SK-N-SH treated with all-trans-retinoic acid at 6 μM for 48 hours (cell line): ENCODE data around the gene FRMD8.

Experiments used
- ATAC-seq: fragments of 200-7000 bp; cut with Tn5 transposase; 3 replicates; pipeline ENCODE4 v1.9.1; 2020; ENCODE audit warnings: mild to moderate bottlenecking, moderate library complexity
- ARNTL ChIP-seq: fragments of 450-650 bp; formaldehyde crosslinking; IDR thresholded peaks from 2 replicates; pipeline ENCODE4 v1.5.0; 2020; ENCODE audit warnings: low read depth, mild to moderate bottlenecking, moderate library complexity, borderline replicate concordance
- BACH2 ChIP-seq: fragments of 250-450 bp; sonication (Bioruptor Pico); IDR thresholded peaks from 2 replicates; pipeline ENCODE4 v1.9.0; 2021; ENCODE audit warnings: mild to moderate bottlenecking, borderline replicate concordance
- CSDC2 ChIP-seq: fragments of 250-450 bp; sonication (Bioruptor Pico); IDR thresholded peaks from 2 replicates; pipeline ENCODE4 v1.5.0; 2020; ENCODE audit warnings: mild to moderate bottlenecking, moderate library complexity
- ESRRG ChIP-seq: fragments of 250-450 bp; sonication (Bioruptor Pico); IDR thresholded peaks from 2 replicates; pipeline ENCODE4 v1.6.1; 2021; ENCODE audit warnings: mild to moderate bottlenecking
- GLIS3 ChIP-seq: fragments of 250-450 bp; sonication (Bioruptor Pico); IDR thresholded peaks from 2 replicates; pipeline ENCODE4 v1.5.0; 2020; ENCODE audit warnings: mild to moderate bottlenecking, moderate library complexity
- ISL1 ChIP-seq: fragments of 250-450 bp; sonication (Bioruptor Pico); IDR thresholded peaks from 2 replicates; pipeline ENCODE4 v2.1.2; 2022; ENCODE audit warnings: mild to moderate bottlenecking, moderate library complexity
- OSR1 ChIP-seq: fragments of 250-450 bp; sonication (Bioruptor Pico); IDR thresholded peaks from 2 replicates; pipeline ENCODE4 v1.8.0; 2022; ENCODE audit warnings: moderate library complexity, mild to moderate bottlenecking, inconsistent platforms
- PPARA ChIP-seq: fragments of 250-450 bp; sonication (Bioruptor Pico); IDR thresholded peaks from 2 replicates; pipeline ENCODE4 v1.5.0; 2020; ENCODE audit warnings: mild to moderate bottlenecking, borderline replicate concordance
- RARB ChIP-seq: fragments of 250-450 bp; sonication (Bioruptor Pico); IDR thresholded peaks from 2 replicates; pipeline ENCODE4 v1.8.0; 2021; ENCODE audit warnings: mild to moderate bottlenecking, moderate library complexity
- SNAI2 ChIP-seq: fragments of 250-450 bp; sonication (Bioruptor Pico); IDR thresholded peaks from 2 replicates; pipeline ENCODE4 v1.5.0; 2020; ENCODE audit warnings: mild to moderate bottlenecking, moderate library complexity
- TCF4 ChIP-seq: fragments of 250-450 bp; sonication (Bioruptor Pico); IDR thresholded peaks from 2 replicates; pipeline ENCODE4 v1.8.0; 2021; ENCODE audit warnings: mild to moderate bottlenecking, moderate library complexity, borderline replicate concordance
- TOX ChIP-seq: fragments of 250-450 bp; sonication (Bioruptor Pico); IDR thresholded peaks from 2 replicates; pipeline ENCODE4 v1.8.0; 2021; ENCODE audit warnings: mild to moderate bottlenecking, moderate library complexity, borderline replicate concordance
- ZC3H10 ChIP-seq: fragments of 250-450 bp; sonication (Bioruptor Pico); IDR thresholded peaks from 2 replicates; pipeline ENCODE4 v1.5.1; 2021; ENCODE audit warnings: mild to moderate bottlenecking, moderate library complexity
- ZFP3 ChIP-seq: fragments of 250-450 bp; sonication (Bioruptor Pico); IDR thresholded peaks from 2 replicates; pipeline ENCODE4 v1.5.0; 2020; ENCODE audit warnings: mild to moderate bottlenecking, moderate library complexity
- ZFP30 ChIP-seq: fragments of 450-650 bp; formaldehyde crosslinking; IDR thresholded peaks from 2 replicates; pipeline ENCODE4 v1.5.0; 2022; ENCODE audit warnings: mild to moderate bottlenecking, moderate library complexity
- ZNF565 ChIP-seq: fragments of 450-650 bp; formaldehyde crosslinking; conservative IDR thresholded peaks from 2 replicates; pipeline ENCODE4 v1.5.0; 2020; ENCODE audit warnings: low read depth, mild to moderate bottlenecking, moderate library complexity
- ZNF70 ChIP-seq: fragments of 450-650 bp; formaldehyde crosslinking; IDR thresholded peaks from 2 replicates; pipeline ENCODE4 v1.5.0; 2020; ENCODE audit warnings: mild to moderate bottlenecking, moderate library complexity
- ZNF8 ChIP-seq: fragments of 450-650 bp; formaldehyde crosslinking; IDR thresholded peaks from 2 replicates; pipeline ENCODE4 v1.5.0; 2020; ENCODE audit warnings: mild to moderate bottlenecking, moderate library complexity
- TF ChIP-seq, protein P1 (sequence below): fragments of 250-450 bp; sonication (Bioruptor Pico); IDR thresholded peaks from 2 replicates; pipeline ENCODE4 v1.8.0; 2020; ENCODE audit warnings: mild to moderate bottlenecking, moderate library complexity, borderline replicate concordance
- TF ChIP-seq, protein P2 (sequence below): fragments of 250-450 bp; sonication (Bioruptor Pico); IDR thresholded peaks from 2 replicates; pipeline ENCODE4 v1.5.1; 2020; ENCODE audit warnings: low read depth, mild to moderate bottlenecking, moderate library complexity
- TF ChIP-seq, protein P3 (sequence below): fragments of 250-450 bp; sonication (Bioruptor Pico); IDR thresholded peaks from 2 replicates; pipeline ENCODE4 v1.5.1; 2021; ENCODE audit warnings: mild to moderate bottlenecking, moderate library complexity
- TF ChIP-seq, protein P4 (sequence below): fragments of 250-450 bp; sonication (Bioruptor Pico); IDR thresholded peaks from 2 replicates; pipeline ENCODE4 v1.5.0; 2020; ENCODE audit warnings: mild to moderate bottlenecking, moderate library complexity
- TF ChIP-seq, protein P5 (sequence below): fragments of 250-450 bp; sonication (Bioruptor Pico); IDR thresholded peaks from 2 replicates; pipeline ENCODE4 v1.8.0; 2021; ENCODE audit warnings: low read depth, mild to moderate bottlenecking, moderate library complexity, borderline replicate concordance

The FRMD8 gene

DNA sequence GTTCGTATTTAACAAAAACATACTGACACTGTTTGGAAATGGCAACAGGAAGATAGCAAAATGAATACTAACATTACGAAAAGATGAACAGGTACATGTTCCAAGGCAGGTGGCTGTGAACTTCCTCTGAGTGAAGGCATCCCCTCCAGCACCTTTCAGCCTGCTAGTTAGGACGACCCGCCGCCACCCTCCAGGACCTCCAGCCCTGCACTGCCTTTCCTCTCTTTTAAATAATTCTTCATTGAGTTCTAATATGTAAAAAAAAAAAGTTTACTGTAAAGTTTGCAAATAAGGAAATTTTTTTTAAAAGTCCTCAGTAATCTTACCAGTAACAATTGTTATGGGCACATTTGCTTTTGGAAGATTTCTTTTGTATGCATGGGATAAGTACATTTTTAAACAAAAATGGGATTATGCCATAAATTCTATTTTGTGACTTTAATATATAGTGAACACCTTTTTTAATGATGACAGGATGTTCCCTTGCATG is 42.2 kb downstream of the FRMD8 start:
- ATAC-seq, result peak; percentile 3; the same call in 2 of the 3 replicates
- TF ChIP-seq, protein P1, sequence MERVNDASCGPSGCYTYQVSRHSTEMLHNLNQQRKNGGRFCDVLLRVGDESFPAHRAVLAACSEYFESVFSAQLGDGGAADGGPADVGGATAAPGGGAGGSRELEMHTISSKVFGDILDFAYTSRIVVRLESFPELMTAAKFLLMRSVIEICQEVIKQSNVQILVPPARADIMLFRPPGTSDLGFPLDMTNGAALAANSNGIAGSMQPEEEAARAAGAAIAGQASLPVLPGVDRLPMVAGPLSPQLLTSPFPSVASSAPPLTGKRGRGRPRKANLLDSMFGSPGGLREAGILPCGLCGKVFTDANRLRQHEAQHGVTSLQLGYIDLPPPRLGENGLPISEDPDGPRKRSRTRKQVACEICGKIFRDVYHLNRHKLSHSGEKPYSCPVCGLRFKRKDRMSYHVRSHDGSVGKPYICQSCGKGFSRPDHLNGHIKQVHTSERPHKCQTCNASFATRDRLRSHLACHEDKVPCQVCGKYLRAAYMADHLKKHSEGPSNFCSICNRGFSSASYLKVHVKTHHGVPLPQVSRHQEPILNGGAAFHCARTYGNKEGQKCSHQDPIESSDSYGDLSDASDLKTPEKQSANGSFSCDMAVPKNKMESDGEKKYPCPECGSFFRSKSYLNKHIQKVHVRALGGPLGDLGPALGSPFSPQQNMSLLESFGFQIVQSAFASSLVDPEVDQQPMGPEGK, result peak; percentile 58; the same call in 1 of the 2 replicates
- TF ChIP-seq ZFP30 (CRISPR knock-in tag) (no peak; the same call in 1 of the 2 replicates), RARB (CRISPR knock-in tag) (peak; percentile 5; the same call in 1 of the 2 replicates)

DNA sequence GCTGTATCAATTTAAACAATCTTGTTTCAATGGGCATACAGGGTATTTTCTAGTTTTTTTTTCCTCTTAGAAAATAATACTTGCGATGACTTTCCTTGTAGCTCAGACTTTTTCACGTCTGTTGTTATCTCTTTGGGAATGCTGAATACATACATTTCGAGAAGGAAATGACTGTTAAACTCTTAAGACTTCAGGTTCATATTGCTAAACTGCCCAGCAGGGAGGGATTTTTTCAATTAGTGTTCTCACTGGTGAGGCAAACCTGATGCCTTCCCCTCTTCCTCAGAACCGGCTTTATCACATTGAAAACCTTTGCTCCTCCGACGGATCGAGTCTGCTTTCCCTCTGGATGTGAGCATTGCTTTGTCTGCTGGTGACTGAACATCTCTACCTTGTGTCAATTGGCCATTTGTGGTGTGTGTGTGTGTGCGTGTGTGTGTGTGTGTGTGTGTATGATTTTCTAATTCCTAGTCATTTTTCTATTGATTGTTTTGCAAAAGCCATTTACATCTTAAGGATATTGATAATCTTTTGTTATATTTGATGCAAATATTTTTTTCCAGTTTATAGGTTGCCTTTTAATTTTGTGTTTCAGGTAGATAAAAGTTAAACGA is 42.7 kb downstream of the FRMD8 start:
- TF ChIP-seq PPARA, result no peak
- TF ChIP-seq, protein P2, sequence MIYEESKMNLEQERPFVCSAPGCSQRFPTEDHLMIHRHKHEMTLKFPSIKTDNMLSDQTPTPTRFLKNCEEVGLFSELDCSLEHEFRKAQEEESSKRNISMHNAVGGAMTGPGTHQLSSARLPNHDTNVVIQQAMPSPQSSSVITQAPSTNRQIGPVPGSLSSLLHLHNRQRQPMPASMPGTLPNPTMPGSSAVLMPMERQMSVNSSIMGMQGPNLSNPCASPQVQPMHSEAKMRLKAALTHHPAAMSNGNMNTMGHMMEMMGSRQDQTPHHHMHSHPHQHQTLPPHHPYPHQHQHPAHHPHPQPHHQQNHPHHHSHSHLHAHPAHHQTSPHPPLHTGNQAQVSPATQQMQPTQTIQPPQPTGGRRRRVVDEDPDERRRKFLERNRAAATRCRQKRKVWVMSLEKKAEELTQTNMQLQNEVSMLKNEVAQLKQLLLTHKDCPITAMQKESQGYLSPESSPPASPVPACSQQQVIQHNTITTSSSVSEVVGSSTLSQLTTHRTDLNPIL (CRISPR knock-in tag), result peak; percentile 59; the same call in 1 of the 2 replicates
- TF ChIP-seq, protein P3, sequence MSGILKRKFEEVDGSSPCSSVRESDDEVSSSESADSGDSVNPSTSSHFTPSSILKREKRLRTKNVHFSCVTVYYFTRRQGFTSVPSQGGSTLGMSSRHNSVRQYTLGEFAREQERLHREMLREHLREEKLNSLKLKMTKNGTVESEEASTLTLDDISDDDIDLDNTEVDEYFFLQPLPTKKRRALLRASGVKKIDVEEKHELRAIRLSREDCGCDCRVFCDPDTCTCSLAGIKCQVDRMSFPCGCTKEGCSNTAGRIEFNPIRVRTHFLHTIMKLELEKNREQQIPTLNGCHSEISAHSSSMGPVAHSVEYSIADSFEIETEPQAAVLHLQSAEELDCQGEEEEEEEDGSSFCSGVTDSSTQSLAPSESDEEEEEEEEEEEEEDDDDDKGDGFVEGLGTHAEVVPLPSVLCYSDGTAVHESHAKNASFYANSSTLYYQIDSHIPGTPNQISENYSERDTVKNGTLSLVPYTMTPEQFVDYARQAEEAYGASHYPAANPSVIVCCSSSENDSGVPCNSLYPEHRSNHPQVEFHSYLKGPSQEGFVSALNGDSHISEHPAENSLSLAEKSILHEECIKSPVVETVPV, result peak; percentile 68; the same call in 1 of the 2 replicates
- TF ChIP-seq ESRRG (CRISPR knock-in tag), result no peak
- TF ChIP-seq ZNF565, result no peak
- no peak for TF ChIP-seq SNAI2 (CRISPR knock-in tag)
- TF ChIP-seq, protein P4, sequence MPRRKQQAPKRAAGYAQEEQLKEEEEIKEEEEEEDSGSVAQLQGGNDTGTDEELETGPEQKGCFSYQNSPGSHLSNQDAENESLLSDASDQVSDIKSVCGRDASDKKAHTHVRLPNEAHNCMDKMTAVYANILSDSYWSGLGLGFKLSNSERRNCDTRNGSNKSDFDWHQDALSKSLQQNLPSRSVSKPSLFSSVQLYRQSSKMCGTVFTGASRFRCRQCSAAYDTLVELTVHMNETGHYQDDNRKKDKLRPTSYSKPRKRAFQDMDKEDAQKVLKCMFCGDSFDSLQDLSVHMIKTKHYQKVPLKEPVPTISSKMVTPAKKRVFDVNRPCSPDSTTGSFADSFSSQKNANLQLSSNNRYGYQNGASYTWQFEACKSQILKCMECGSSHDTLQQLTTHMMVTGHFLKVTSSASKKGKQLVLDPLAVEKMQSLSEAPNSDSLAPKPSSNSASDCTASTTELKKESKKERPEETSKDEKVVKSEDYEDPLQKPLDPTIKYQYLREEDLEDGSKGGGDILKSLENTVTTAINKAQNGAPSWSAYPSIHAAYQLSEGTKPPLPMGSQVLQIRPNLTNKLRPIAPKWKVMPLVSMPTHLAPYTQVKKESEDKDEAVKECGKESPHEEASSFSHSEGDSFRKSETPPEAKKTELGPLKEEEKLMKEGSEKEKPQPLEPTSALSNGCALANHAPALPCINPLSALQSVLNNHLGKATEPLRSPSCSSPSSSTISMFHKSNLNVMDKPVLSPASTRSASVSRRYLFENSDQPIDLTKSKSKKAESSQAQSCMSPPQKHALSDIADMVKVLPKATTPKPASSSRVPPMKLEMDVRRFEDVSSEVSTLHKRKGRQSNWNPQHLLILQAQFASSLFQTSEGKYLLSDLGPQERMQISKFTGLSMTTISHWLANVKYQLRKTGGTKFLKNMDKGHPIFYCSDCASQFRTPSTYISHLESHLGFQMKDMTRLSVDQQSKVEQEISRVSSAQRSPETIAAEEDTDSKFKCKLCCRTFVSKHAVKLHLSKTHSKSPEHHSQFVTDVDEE (CRISPR knock-in tag), result no peak
- peak; percentile 83; the same call in 1 of the 2 replicates for TF ChIP-seq CSDC2
- TF ChIP-seq, protein P5, sequence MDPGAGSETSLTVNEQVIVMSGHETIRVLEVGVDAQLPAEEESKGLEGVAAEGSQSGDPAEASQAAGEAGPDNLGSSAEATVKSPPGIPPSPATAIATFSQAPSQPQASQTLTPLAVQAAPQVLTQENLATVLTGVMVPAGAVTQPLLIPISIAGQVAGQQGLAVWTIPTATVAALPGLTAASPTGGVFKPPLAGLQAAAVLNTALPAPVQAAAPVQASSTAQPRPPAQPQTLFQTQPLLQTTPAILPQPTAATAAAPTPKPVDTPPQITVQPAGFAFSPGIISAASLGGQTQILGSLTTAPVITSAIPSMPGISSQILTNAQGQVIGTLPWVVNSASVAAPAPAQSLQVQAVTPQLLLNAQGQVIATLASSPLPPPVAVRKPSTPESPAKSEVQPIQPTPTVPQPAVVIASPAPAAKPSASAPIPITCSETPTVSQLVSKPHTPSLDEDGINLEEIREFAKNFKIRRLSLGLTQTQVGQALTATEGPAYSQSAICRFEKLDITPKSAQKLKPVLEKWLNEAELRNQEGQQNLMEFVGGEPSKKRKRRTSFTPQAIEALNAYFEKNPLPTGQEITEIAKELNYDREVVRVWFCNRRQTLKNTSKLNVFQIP (CRISPR knock-in tag), result peak; percentile 52; the same call in 1 of the 2 replicates
- peak; percentile 35 for TF ChIP-seq TCF4
- no peak for TF ChIP-seq ZFP3 (CRISPR knock-in tag)
- no peak for TF ChIP-seq ZNF8 (CRISPR knock-in tag)
- TF ChIP-seq ARNTL (CRISPR knock-in tag), result no peak
- 0 out of 2 replicates have a peak, but pooled peaks have one; percentile 15 for TF ChIP-seq ZC3H10 (CRISPR knock-in tag)
- TF ChIP-seq TOX (CRISPR knock-in tag), result peak; percentile 78; the same call in 1 of the 2 replicates
- TF ChIP-seq, protein P1, result no peak
- peak; percentile 98 for TF ChIP-seq GLIS3 (CRISPR knock-in tag)
- 0 out of 2 replicates have a peak, but pooled peaks have one; percentile 4 for TF ChIP-seq RARB (CRISPR knock-in tag)
- no peak for TF ChIP-seq BACH2 (CRISPR knock-in tag)
- no peak for TF ChIP-seq ISL1 (CRISPR knock-in tag)
- no peak for TF ChIP-seq ZFP30 (CRISPR knock-in tag)
- TF ChIP-seq ZNF70, result no peak; the same call in 1 of the 2 replicates
- no peak for TF ChIP-seq OSR1
- peak; percentile 1 for ATAC-seq
